A549 (cell line): Measurements from ENCODE around the gene BAK1. TPM values are rescaled to one million over a fixed set of nuclear protein-coding genes. Genes with fewer than 3 reads are reported as not detected.

ENCODE experiments used
- ATAC-seq, 2 experiments: fragments of 200-7000 bp in 1 of 2; fragments of >200 bp in 1 of 2; cut with Nextera tagmentation in 1 of 2; cut with Tn5 transposase in 1 of 2; 3 replicates each; pipeline versions ENCODE4 v1.8.0 to v1.9.1; 2018 to 2020; ENCODE audit warnings: mild to moderate bottlenecking in 1 of 2, moderate library complexity in 1 of 2
- CTCF ChIA-PET: fragments of 300-600 bp; sonication (Branson Sonifier 250); formaldehyde crosslinking; extraction: SDS; loops from one replicate; lab custom pipeline; 2021; ENCODE audit warnings: antibody characterized with exemption, inconsistent platforms; lab: Yijun Ruan, JAX
- POLR2A ChIA-PET: fragments of 350-600 bp; formaldehyde crosslinking; extraction: SDS; loops from one replicate; lab custom pipeline; 2021; ENCODE audit warnings: antibody characterized with exemption, inconsistent platforms; lab: Yijun Ruan, JAX
- DNase-seq, 2 experiments: peaks; one replicate each; pipeline versions ENCODE4 v3.0.0 to v3.0.0-alpha.2; 2011 to 2016; ENCODE audit warnings: low read depth in 1 of 2, low spot score in 1 of 2
- FAIRE-seq: peaks from 2 replicates; lab custom pipeline; 2011; peaks lifted over from hg19 to GRCh38; lab: Jason Lieb, UNC
- H3K27ac ChIP-seq, 2 experiments: fragments of >200 bp; sonication (Bioruptor Twin); formaldehyde crosslinking; 3 replicates each; pipeline ENCODE4 v1.5.1; 2016 to 2017
- H3K4me1 ChIP-seq: fragments of >200 bp; sonication (Bioruptor Twin); formaldehyde crosslinking; 3 replicates; pipeline ENCODE4 v1.6.1; 2016
- H3K4me2 ChIP-seq: fragments of >200 bp; sonication (Bioruptor Twin); formaldehyde crosslinking; 3 replicates; pipeline ENCODE4 v1.6.1; 2016
- H3K4me3 ChIP-seq: fragments of >200 bp; sonication (Bioruptor Twin); formaldehyde crosslinking; 3 replicates; pipeline ENCODE4 v1.5.1; 2016
- H3K9me3 ChIP-seq: fragments of >200 bp; sonication (Bioruptor Twin); formaldehyde crosslinking; 3 replicates; pipeline ENCODE4 v1.6.1; 2016
- CBX8 ChIP-seq: fragments of 200-600 bp; sonication (generic); IDR thresholded peaks from 2 replicates; pipeline ENCODE4 v1.6.1; 2016
- EHF ChIP-seq: fragments of 250-450 bp; sonication (Bioruptor Pico); IDR thresholded peaks from 2 replicates; pipeline ENCODE4 v1.5.0; 2020; ENCODE audit warnings: mild to moderate bottlenecking
- FOSL2 ChIP-seq, 2 experiments: fragments of 450-650 bp in 1 of 2; fragments of >200 bp in 1 of 2; sonication (Bioruptor Twin) in 1 of 2; formaldehyde crosslinking; IDR thresholded peaks; 2 replicates each; pipeline versions ENCODE4 v1.5.0 to v1.6.1; 2016 to 2020; ENCODE audit warnings: mild to moderate bottlenecking in 1 of 2, moderate library complexity in 1 of 2
- GATA3 ChIP-seq: IDR thresholded peaks from 2 replicates; pipeline ENCODE4 v1.6.1; 2012; ENCODE audit warnings: borderline replicate concordance
- JUN ChIP-seq, 2 experiments: fragments of >200 bp; sonication (Bioruptor Twin); formaldehyde crosslinking; IDR thresholded peaks; 2 replicates in 1 of 2; 3 replicates in 1 of 2; pipeline ENCODE4 v1.6.1; 2016 to 2017
- JUNB ChIP-seq: fragments of >200 bp; sonication (Bioruptor Twin); formaldehyde crosslinking; IDR thresholded peaks from 2 replicates; pipeline ENCODE4 v1.6.1; 2016
- KDM5A ChIP-seq: fragments of 200-600 bp; sonication (generic); IDR thresholded peaks from 2 replicates; pipeline ENCODE4 v1.6.1; 2016; ENCODE audit warnings: antibody characterized with exemption, mild to moderate bottlenecking
- MAZ ChIP-seq: fragments of 150-350 bp; IDR thresholded peaks from 2 replicates; pipeline ENCODE4 v1.6.1; 2014; ENCODE audit warnings: antibody characterized with exemption, low read depth, low read length, borderline replicate concordance
- NFE2L2 ChIP-seq: fragments of 150-350 bp; conservative IDR thresholded peaks from 2 replicates; pipeline ENCODE4 v1.6.1; 2014; ENCODE audit warnings: low read length
- NR3C1 ChIP-seq: fragments of >200 bp; sonication (Bioruptor Twin); formaldehyde crosslinking; IDR thresholded peaks from 3 replicates; pipeline ENCODE4 v1.6.1; 2017
- PHF8 ChIP-seq: fragments of 200-600 bp; sonication (generic); IDR thresholded peaks from 2 replicates; pipeline ENCODE4 v1.6.1; 2016; ENCODE audit warnings: low read depth, mild to moderate bottlenecking, antibody characterized with exemption, moderate library complexity, borderline replicate concordance
- POLR2A ChIP-seq: IDR thresholded peaks from 2 replicates; pipeline ENCODE4 v1.6.1; 2012; ENCODE audit warnings: mild to moderate bottlenecking, low read length
- RAD21 ChIP-seq, 2 experiments: fragments of >200 bp in 1 of 2; sonication (Bioruptor Twin) in 1 of 2; formaldehyde crosslinking in 1 of 2; IDR thresholded peaks in 1 of 2; conservative IDR thresholded peaks in 1 of 2; 2 replicates in 1 of 2; 3 replicates in 1 of 2; pipeline ENCODE4 v1.6.1; 2012 to 2018; ENCODE audit warnings: inconsistent platforms in 1 of 2
- RARB ChIP-seq: fragments of 250-450 bp; sonication (Bioruptor Pico); IDR thresholded peaks from 2 replicates; pipeline ENCODE4 v1.8.0; 2021; ENCODE audit warnings: mild to moderate bottlenecking, moderate library complexity
- SMC3 ChIP-seq: fragments of >200 bp; sonication (Bioruptor Twin); formaldehyde crosslinking; IDR thresholded peaks from 3 replicates; pipeline ENCODE4 v1.6.1; 2018; ENCODE audit warnings: inconsistent platforms
- SREBF2 ChIP-seq: fragments of 450-650 bp; IDR thresholded peaks from 2 replicates; pipeline ENCODE4 v1.6.1; 2014; ENCODE audit warnings: mild to moderate bottlenecking, moderate library complexity
- TP53 ChIP-seq: fragments of 250-450 bp; sonication (Bioruptor Pico); IDR thresholded peaks from 2 replicates; pipeline ENCODE4 v1.5.0; 2021; ENCODE audit warnings: mild to moderate bottlenecking, moderate library complexity
- ZSCAN20 ChIP-seq: fragments of 250-450 bp; sonication (Bioruptor Pico); IDR thresholded peaks from 2 replicates; pipeline ENCODE4 v1.8.0; 2022; ENCODE audit warnings: mild to moderate bottlenecking, moderate library complexity
- WGBS: methylation state at CpG from one replicate; pipeline ENCODE4 v1.1.6; 2017; ENCODE audit errors: missing lambda C conversion rate; 5-methylcytosine and 5-hydroxymethylcytosine counted together
- polyA plus RNA-seq, 4 experiments: library from polyadenylated mRNA; depleted of rRNA in 3 of 4; stranded (reverse); fragments of >200 nt; fragmentation: RNase III in 1 of 4; extraction: RNeasy Plus Mini Kit Qiagen cat#74134 plus additional on column Dnase treatment in 1 of 4; gene quantifications; 2 replicates in 3 of 4; 3 replicates in 1 of 4; pipeline ENCODE4 v1.2.3, GENCODE V29; 2011 to 2017
- TF ChIP-seq, protein P1 (sequence below): IDR thresholded peaks from 2 replicates; pipeline ENCODE4 v1.6.1; 2012
- TF ChIP-seq, protein P2 (sequence below): fragments of 150-350 bp; IDR thresholded peaks from 2 replicates; pipeline ENCODE4 v1.6.1; 2014; ENCODE audit warnings: low read depth, mild to moderate bottlenecking, low read length
- TF ChIP-seq, protein P3 (sequence below): fragments of 450-650 bp; IDR thresholded peaks from 2 replicates; pipeline ENCODE4 v1.6.1; 2014; ENCODE audit warnings: antibody characterized with exemption
- TF ChIP-seq, protein P4 (sequence below): IDR thresholded peaks from 2 replicates; pipeline ENCODE4 v1.6.1; 2012
- TF ChIP-seq, protein P5 (sequence below): fragments of >200 bp; sonication (Bioruptor Twin); formaldehyde crosslinking; IDR thresholded peaks from 3 replicates; pipeline ENCODE4 v1.5.1; 2016

BAK1 gene
- polyA plus RNA-seq, 2 of the 4 experiments (the other 2 are of a cell fraction): 11.9 to 19.0 TPM

DNA sequence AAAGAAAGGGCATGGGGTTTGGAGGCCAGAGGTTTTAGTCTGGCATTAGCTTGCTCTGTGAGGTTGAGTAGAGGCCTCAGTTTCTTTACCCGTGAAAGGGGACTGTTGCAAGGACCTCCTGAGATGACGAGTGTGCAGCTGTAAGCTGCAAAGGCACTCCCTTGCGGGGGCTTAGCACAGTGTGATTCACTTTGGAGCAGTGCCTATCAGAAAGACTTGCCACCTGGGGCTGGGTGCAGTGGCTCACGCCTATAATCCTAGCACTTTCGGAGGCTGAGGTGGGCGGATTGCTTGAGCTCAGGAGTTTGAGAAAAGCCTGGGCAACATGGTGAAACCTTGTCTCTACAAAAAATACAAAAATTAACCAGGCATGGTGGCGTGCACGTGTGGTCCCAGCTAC is 7.5 kb upstream of the BAK1 start:
- WGBS: 87% methylated on average over 7 of the region's 8 CpGs
- CTCF ChIA-PET: interaction anchor here (1.0 to 9.4 kb wide), 10 partner anchors 8 to 175 kb away, joined by 3 to 177 read pairs (median 7); partner anchors contain the start of genes BAK1 and UQCC2

DNA sequence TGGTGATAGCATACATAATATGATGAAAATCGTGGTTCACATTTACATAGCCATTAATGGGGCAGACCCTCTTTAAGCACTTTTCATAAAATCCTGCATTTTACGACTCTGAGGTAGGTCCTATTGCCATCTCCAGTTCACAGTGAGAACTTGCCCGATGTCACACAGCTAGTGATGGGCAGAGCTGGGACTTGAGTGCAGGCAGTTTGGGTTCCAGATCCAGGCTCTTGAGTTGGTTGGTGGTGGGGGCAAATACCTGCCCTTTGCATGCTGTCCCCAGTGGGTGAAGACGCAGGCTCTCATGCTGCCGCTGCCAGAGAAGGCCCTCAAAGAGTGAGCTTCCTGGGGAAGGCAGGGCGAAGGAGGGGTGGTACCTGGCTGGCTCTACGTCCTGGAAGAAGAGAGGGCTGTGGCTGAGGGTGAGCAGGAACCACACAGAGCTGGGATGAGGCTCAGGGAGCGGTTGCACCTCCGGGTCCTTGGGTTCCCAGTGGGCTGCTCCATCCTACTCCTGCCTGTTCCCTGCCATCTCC is 6.1 kb upstream of the BAK1 start:
- no peak for ATAC-seq
- DNase-seq: no peak
- Histone ChIP-seq H3K9me3 (no peaks in the 10 kb centered on the region), H3K4me2 (peak overlapping the region; percentile 61), H3K4me1 (peaks cover 29% of the 10 kb centered on the region), H3K4me3 (no peak overlapping the region), H3K27ac (peak overlapping the region; percentile 60 to 78; a peak in 4 of 6 replicates)
- 81% methylated on average over 9 of the region's 9 CpGs for WGBS
- ChIA-PET CTCF (interaction anchor here (0.7 to 9.4 kb wide), 24 partner anchors 11 to 577 kb away, joined by 3 to 177 read pairs (median 4); partner anchors contain the start of gene UQCC2), POLR2A (no interaction called here)
- TF ChIP-seq, protein P1, sequence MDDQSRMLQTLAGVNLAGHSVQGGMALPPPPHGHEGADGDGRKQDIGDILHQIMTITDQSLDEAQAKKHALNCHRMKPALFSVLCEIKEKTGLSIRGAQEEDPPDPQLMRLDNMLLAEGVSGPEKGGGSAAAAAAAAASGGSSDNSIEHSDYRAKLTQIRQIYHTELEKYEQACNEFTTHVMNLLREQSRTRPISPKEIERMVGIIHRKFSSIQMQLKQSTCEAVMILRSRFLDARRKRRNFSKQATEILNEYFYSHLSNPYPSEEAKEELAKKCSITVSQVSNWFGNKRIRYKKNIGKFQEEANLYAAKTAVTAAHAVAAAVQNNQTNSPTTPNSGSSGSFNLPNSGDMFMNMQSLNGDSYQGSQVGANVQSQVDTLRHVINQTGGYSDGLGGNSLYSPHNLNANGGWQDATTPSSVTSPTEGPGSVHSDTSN: no peak
- TF ChIP-seq, protein P2, sequence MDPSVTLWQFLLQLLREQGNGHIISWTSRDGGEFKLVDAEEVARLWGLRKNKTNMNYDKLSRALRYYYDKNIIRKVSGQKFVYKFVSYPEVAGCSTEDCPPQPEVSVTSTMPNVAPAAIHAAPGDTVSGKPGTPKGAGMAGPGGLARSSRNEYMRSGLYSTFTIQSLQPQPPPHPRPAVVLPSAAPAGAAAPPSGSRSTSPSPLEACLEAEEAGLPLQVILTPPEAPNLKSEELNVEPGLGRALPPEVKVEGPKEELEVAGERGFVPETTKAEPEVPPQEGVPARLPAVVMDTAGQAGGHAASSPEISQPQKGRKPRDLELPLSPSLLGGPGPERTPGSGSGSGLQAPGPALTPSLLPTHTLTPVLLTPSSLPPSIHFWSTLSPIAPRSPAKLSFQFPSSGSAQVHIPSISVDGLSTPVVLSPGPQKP: no peak
- TF ChIP-seq KDM5A (no peak), CBX8 (no peak), NFE2L2 (no peak), JUN (IDR thresholded peaks at IDR 0.05) (no peak), MAZ (no peak)
- FAIRE-seq: no peak

More for the DNA sequence above, 7.5 kb upstream of the BAK1 start:
- ATAC-seq (no peak), DNase-seq (no peak), FAIRE-seq (no peak)
- Histone ChIP-seq H3K9me3 (no peaks in the 10 kb centered on the region), H3K27ac (peak overlapping the region in 1 of 2 experiments; percentile 36; a peak in 2 of 6 replicates), H3K4me3 (no peak overlapping the region), H3K4me2 (no peak overlapping the region), H3K4me1 (peaks cover 34% of the 10 kb centered on the region)
- TF ChIP-seq POLR2A (no peak), TP53 (CRISPR knock-in tag) (no peak), FOSL2 (IDR thresholded peaks at IDR 0.05) (no peak), FOSL2 (CRISPR knock-in tag; IDR thresholded peaks at IDR 0.05) (no peak), RARB (CRISPR knock-in tag) (no peak), JUNB (no peak), SREBF2 (no peak), CBX8 (no peak), EHF (no peak)
- POLR2A ChIA-PET: no interaction called here

DNA sequence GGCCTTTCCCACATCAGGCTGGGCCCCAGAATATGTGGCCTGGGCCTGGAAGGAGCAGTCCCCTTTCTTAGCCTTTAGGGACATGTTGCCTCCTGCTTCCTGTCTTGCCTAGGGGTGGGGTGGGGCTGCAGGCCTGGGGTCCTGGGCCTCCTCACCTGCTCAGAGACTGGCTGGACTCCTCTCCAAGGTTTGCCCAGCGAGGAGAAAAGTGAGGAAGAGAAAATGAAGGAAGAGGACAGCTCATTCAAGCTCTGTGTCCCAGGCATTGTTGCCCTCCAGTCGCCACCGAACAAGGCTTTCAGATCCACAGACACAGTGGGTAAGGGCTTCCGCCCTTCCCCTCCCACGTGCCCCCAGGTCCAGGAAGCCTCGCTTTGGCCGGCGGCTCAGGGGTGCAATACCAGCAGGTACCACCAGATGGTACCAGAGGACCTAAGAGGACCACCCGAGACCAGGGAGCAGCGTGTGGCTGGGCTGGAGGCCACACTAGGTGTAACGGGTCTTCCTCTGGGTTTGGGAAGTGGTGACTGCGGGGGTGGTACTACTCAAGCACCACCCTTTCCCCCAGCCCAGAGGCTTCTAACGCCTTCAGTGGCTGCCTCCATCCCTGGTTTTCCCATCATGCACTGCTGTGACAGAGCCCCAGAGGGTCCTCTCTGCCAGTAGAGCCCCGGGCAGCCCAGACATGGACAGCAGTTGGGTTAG is 5.5 kb upstream of the BAK1 start:
- Histone ChIP-seq H3K4me1 (peaks cover 25% of the 10 kb centered on the region), H3K4me3 (no peak overlapping the region), H3K4me2 (peak overlapping the region; percentile 61), H3K27ac (peak overlapping the region; percentile 60 to 78; a peak in 5 of 6 replicates), H3K9me3 (no peaks in the 10 kb centered on the region)
- ATAC-seq (peak; percentile 54 to 75), FAIRE-seq (no peak), DNase-seq (peak; percentile 64 to 70)
- TF ChIP-seq, protein P3, sequence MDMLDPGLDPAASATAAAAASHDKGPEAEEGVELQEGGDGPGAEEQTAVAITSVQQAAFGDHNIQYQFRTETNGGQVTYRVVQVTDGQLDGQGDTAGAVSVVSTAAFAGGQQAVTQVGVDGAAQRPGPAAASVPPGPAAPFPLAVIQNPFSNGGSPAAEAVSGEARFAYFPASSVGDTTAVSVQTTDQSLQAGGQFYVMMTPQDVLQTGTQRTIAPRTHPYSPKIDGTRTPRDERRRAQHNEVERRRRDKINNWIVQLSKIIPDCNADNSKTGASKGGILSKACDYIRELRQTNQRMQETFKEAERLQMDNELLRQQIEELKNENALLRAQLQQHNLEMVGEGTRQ: peak; percentile 53
- TF ChIP-seq SMC3 (peak; percentile 79), GATA3 (no peak), PHF8 (no peak), ZSCAN20 (CRISPR knock-in tag) (no peak), RAD21 (conservative IDR thresholded peaks at IDR 0.05 in 1 of 2, IDR thresholded peaks at IDR 0.05 in 1 of 2) (peak; percentile 87 to 88), NR3C1 (no peak)
- TF ChIP-seq, protein P4, sequence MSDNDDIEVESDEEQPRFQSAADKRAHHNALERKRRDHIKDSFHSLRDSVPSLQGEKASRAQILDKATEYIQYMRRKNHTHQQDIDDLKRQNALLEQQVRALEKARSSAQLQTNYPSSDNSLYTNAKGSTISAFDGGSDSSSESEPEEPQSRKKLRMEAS: peak; percentile 71
- TF ChIP-seq, protein P2: no peak
- TF ChIP-seq, protein P5, sequence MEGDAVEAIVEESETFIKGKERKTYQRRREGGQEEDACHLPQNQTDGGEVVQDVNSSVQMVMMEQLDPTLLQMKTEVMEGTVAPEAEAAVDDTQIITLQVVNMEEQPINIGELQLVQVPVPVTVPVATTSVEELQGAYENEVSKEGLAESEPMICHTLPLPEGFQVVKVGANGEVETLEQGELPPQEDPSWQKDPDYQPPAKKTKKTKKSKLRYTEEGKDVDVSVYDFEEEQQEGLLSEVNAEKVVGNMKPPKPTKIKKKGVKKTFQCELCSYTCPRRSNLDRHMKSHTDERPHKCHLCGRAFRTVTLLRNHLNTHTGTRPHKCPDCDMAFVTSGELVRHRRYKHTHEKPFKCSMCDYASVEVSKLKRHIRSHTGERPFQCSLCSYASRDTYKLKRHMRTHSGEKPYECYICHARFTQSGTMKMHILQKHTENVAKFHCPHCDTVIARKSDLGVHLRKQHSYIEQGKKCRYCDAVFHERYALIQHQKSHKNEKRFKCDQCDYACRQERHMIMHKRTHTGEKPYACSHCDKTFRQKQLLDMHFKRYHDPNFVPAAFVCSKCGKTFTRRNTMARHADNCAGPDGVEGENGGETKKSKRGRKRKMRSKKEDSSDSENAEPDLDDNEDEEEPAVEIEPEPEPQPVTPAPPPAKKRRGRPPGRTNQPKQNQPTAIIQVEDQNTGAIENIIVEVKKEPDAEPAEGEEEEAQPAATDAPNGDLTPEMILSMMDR: peak; percentile 78
- 36% methylated on average over 5 of the region's 14 CpGs for WGBS
- ChIA-PET POLR2A (interaction anchor here (0.6 kb wide), 1 partner anchor 17 kb away, joined by 6 read pairs; no protein-coding TSS in a partner anchor), CTCF (interaction anchor here (0.6 to 9.4 kb wide), 36 partner anchors 9 to 578 kb away, joined by 3 to 177 read pairs (median 4); partner anchors contain the start of genes UQCC2 and ZBTB9)
